Erythroblast (primary cell): ENCODE data around the gene PPA1.

ENCODE experiments used
- GATA1 ChIP-seq: IDR thresholded peaks from 2 replicates; pipeline ENCODE4 v1.6.1; 2011; ENCODE audit warnings: low read depth, mild to moderate bottlenecking, control low read depth, low read length, moderate library complexity
- POLR2A ChIP-seq: IDR thresholded peaks from 2 replicates; pipeline ENCODE4 v1.6.1; 2011; ENCODE audit warnings: mild to moderate bottlenecking, low read length

GRCh38 chr10:70192326-70192968 lies 40.8 kb downstream of the PPA1 start:
- no peak for TF ChIP-seq POLR2A
- no peak for TF ChIP-seq GATA1
